NK-92 (cell line): ENCODE data around the gene RHOG.

Experiments
- DNase-seq: peaks from one replicate; lab custom pipeline; 2025; ENCODE audit not compliant: unreplicated experiment; lab: John Stamatoyannopoulos, UW

The RHOG gene

DNA sequence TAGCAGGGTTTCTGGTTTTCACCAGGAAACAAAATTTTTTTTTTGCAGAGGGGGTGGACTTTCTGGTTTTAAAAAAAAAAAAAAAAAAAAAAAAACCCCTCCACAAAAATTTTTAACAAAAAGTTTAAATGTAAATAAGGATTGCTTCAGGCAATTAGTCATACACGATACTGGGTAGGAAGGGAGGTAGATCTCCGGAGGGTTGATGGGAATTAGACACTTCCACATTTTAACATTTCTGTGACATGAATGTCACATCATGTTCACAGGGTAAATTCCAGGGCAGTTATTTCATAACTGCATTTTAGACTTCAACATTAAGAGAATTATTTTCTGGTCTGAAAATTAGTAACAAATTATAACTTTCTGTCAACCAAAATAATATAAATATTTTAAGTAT lies 59.3 kb downstream of the RHOG start:
- DNase-seq, result no peak
